Prostate gland (tissue), 2 donors: ENCODE measurements around the gene ZNF135.

Experiments used
- CTCF ChIP-seq, 4 experiments: fragments of 200-600 bp in 2 of 4; fragments of 450-650 bp in 2 of 4; sonication (generic) in 2 of 4; IDR thresholded peaks; 1 replicate in 3 of 4; 2 replicates in 1 of 4; pipeline ENCODE4 v1.5.1; 2016 to 2019; ENCODE audit warnings: antibody characterized with exemption in 4 of 4, mild to moderate bottlenecking in 2 of 4, moderate library complexity in 2 of 4
- POLR2AphosphoS5 ChIP-seq: sonication (generic); formaldehyde crosslinking; IDR thresholded peaks from one replicate; pipeline ENCODE4 v1.6.1; 2017; ENCODE audit warnings: antibody characterized with exemption

GRCh38 chr19:58086825-58087710, 28.0 kb downstream of the ZNF135 start:
- TF ChIP-seq CTCF (IDR thresholded peaks at IDR 0.05) (no peak), POLR2AphosphoS5 (no peak)
